IMR-90 (cell line): ENCODE measurements around the gene SLC4A5. TPM values are rescaled to one million over a fixed set of nuclear protein-coding genes. Genes with fewer than 3 reads are reported as not detected.
"Not testable (repeated sequence)": the region's sequence is repeated elsewhere in the genome, so short reads cannot be mapped to it uniquely, and the experiment has no call there.

ENCODE experiments used
- ATAC-seq: fragments of 200-7000 bp; cut with Tn5 transposase; 2 replicates; pipeline ENCODE4 v1.9.1; 2020; ENCODE audit warnings: low read depth, mild to moderate bottlenecking, moderate library complexity
- BruUV-seq: library from RNA; stranded (reverse); fragments of 400-500 nt; replicated peaks from 2 replicates; lab custom pipeline; 2021; lab: Mats Ljungman, UMichigan
- CTCF ChIA-PET: fragments of 300-600 bp; formaldehyde crosslinking; extraction: SDS; loops from one replicate; lab custom pipeline; 2021; ENCODE audit warnings: antibody characterized with exemption; lab: Yijun Ruan, JAX
- POLR2A ChIA-PET: fragments of 300-600 bp; sonication (Branson Sonifier 250); formaldehyde crosslinking; loops from one replicate; lab custom pipeline; 2022; ENCODE audit warnings: antibody characterized with exemption; ENCODE audit not compliant: unreplicated experiment; lab: Charles Lee
- DNase-seq: peaks from one replicate; pipeline ENCODE4 v3.0.0; 2013
- H2AFZ ChIP-seq: replicated peaks from 2 replicates; pipeline ENCODE3; 2013; ENCODE audit warnings: low read length, mild to moderate bottlenecking; ENCODE audit not compliant: poor library complexity
- H2AK5ac ChIP-seq: 2 replicates; pipeline ENCODE4 v1.6.1; 2013; ENCODE audit warnings: low read depth, low read length, inconsistent platforms
- H2AK9ac ChIP-seq: replicated peaks from 2 replicates; pipeline ENCODE3; 2013; ENCODE audit warnings: mild to moderate bottlenecking, low read depth, low read length, moderate library complexity; ENCODE audit not compliant: poor library complexity
- H2BK120ac ChIP-seq: 2 replicates; pipeline ENCODE4 v1.6.1; 2013; ENCODE audit warnings: low read depth, low read length, inconsistent platforms
- H2BK15ac ChIP-seq: 3 replicates; pipeline ENCODE4 v1.6.1; 2013; ENCODE audit warnings: low read depth, low read length, inconsistent platforms
- H2BK20ac ChIP-seq: 2 replicates; pipeline ENCODE4 v1.6.1; 2013; ENCODE audit warnings: low read depth, mild to moderate bottlenecking, inconsistent platforms, low read length, moderate library complexity
- H2BK5ac ChIP-seq: 2 replicates; pipeline ENCODE4 v1.6.1; 2013; ENCODE audit warnings: mild to moderate bottlenecking, low read depth, low read length, inconsistent platforms; ENCODE audit not compliant: poor library complexity, severe bottlenecking
- H3K14ac ChIP-seq: replicated peaks from 2 replicates; pipeline ENCODE4 v1.6.1; 2013; ENCODE audit warnings: low read depth, low read length, inconsistent platforms
- H3K18ac ChIP-seq: 2 replicates; pipeline ENCODE4 v1.6.1; 2013; ENCODE audit warnings: low read depth, low read length, control low read depth
- H3K23ac ChIP-seq: 2 replicates; pipeline ENCODE4 v1.6.1; 2013; ENCODE audit warnings: low read depth, low read length, inconsistent platforms
- H3K27ac ChIP-seq: 2 replicates; pipeline ENCODE4 v1.5.1; 2013; ENCODE audit warnings: mild to moderate bottlenecking, control low read depth, low read length; ENCODE audit not compliant: insufficient read depth
- H3K27me3 ChIP-seq: 2 replicates; pipeline ENCODE4 v1.6.1; 2013; ENCODE audit warnings: low read length; ENCODE audit not compliant: control insufficient read depth, insufficient read depth
- H3K36me3 ChIP-seq: 2 replicates; pipeline ENCODE4 v1.6.1; 2013; ENCODE audit warnings: low read length, mixed read lengths; ENCODE audit not compliant: control insufficient read depth, insufficient read depth
- H3K4ac ChIP-seq: 2 replicates; pipeline ENCODE4 v1.6.1; 2013; ENCODE audit warnings: low read depth, low read length, inconsistent platforms
- H3K4me1 ChIP-seq: 2 replicates; pipeline ENCODE4 v1.6.1; 2013; ENCODE audit warnings: low read length, mixed read lengths; ENCODE audit not compliant: control insufficient read depth, insufficient read depth
- H3K4me2 ChIP-seq: 2 replicates; pipeline ENCODE4 v1.6.1; 2013; ENCODE audit warnings: low read depth, mild to moderate bottlenecking, control low read depth, low read length, moderate library complexity
- H3K4me3 ChIP-seq: 2 replicates; pipeline ENCODE4 v1.5.1; 2013; ENCODE audit warnings: low read depth, mild to moderate bottlenecking, control low read depth, low read length, moderate library complexity; ENCODE audit not compliant: insufficient read depth
- H3K56ac ChIP-seq: 2 replicates; pipeline ENCODE4 v1.6.1; 2013; ENCODE audit warnings: low read length, inconsistent platforms; ENCODE audit not compliant: insufficient read depth; ENCODE audit errors: extremely low read depth
- H3K79me1 ChIP-seq, 2 experiments: 2 replicates each; pipeline ENCODE4 v1.6.1; 2013; ENCODE audit warnings: low read length in 2 of 2, inconsistent platforms in 1 of 2, low read depth in 1 of 2
- H3K9ac ChIP-seq: 2 replicates; pipeline ENCODE4 v1.6.1; 2013; ENCODE audit warnings: low read depth, low read length, control low read depth
- H3K9me1 ChIP-seq: 2 replicates; pipeline ENCODE4 v1.6.1; 2013; ENCODE audit warnings: low read length, inconsistent platforms; ENCODE audit not compliant: insufficient read depth
- H3K9me3 ChIP-seq: 2 replicates; pipeline ENCODE4 v1.6.1; 2013; ENCODE audit warnings: low read length; ENCODE audit not compliant: control insufficient read depth, insufficient read depth
- H4K20me1 ChIP-seq: 2 replicates; pipeline ENCODE4 v1.6.1; 2013; ENCODE audit warnings: low read length, inconsistent platforms; ENCODE audit not compliant: insufficient read depth
- H4K5ac ChIP-seq: 2 replicates; pipeline ENCODE4 v1.6.1; 2013; ENCODE audit warnings: mild to moderate bottlenecking, low read depth, low read length, control low read depth
- H4K8ac ChIP-seq, 2 experiments: 2 replicates each; pipeline ENCODE4 v1.6.1; 2013; ENCODE audit warnings: low read depth in 2 of 2, low read length in 2 of 2, control low read depth in 1 of 2, inconsistent platforms in 1 of 2
- H4K91ac ChIP-seq: 2 replicates; pipeline ENCODE4 v1.6.1; 2013; ENCODE audit warnings: low read depth, low read length, inconsistent platforms; ENCODE audit not compliant: insufficient read depth
- BHLHE40 ChIP-seq: fragments of 150-350 bp; IDR thresholded peaks from 2 replicates; pipeline ENCODE4 v1.6.1; 2016; ENCODE audit warnings: mild to moderate bottlenecking, low read depth, low read length
- ELK1 ChIP-seq: fragments of 150-350 bp; IDR thresholded peaks from 2 replicates; pipeline ENCODE4 v1.6.1; 2016; ENCODE audit warnings: low read depth, mild to moderate bottlenecking, low read length, moderate library complexity, borderline replicate concordance
- RAD21 ChIP-seq: IDR thresholded peaks from 2 replicates; pipeline ENCODE4 v1.6.1; 2012; ENCODE audit warnings: low read length, improper control_type of control experiment
- WGBS, 2 experiments: methylation state at CpG; one replicate each; pipeline versions ENCODE4 v1.1.5 to v1.1.7; 2013; ENCODE audit warnings: missing lambda C conversion rate in 2 of 2; ENCODE audit not compliant: insufficient read length in 1 of 2; ENCODE audit errors: extremely low coverage in 2 of 2; 5-methylcytosine and 5-hydroxymethylcytosine counted together
- dilution Hi-C: fragments of 300-500 bp; cut with HindIII; formaldehyde crosslinking; loops from one replicate; pipeline ENCODE4 v1.14.3; 2018; ENCODE audit warnings: low sequenced_read_pairs; ENCODE audit not compliant: unreplicated experiment
- in situ Hi-C: fragments of 300-500 bp; cut with MboI; formaldehyde crosslinking; loops from 3 replicates; pipeline ENCODE4 v1.14.3; 2019; ENCODE audit warnings: low sequenced_read_pairs, inconsistent platforms, mixed read lengths
- intact Hi-C: fragments of 100-400 bp; cut with micrococcal nuclease; formaldehyde crosslinking; loops from 2 replicates; pipeline ENCODE4 v1.10.0; 2022
- polyA plus RNA-seq, 3 experiments: library from polyadenylated mRNA; depleted of rRNA; stranded (reverse); fragments of >200 nt; gene quantifications; 2 replicates each; pipeline ENCODE4 v1.2.3, GENCODE V29; 2012; ENCODE audit warnings: low replicate concordance in 1 of 3
- total RNA-seq: library from RNA; depleted of rRNA; stranded (reverse); fragments of >200 nt; gene quantifications from 2 replicates; pipeline ENCODE4 v1.2.3, GENCODE V29; 2012

SLC4A5 gene
- total and polyA plus RNA-seq, 2 of the 4 experiments (the other 2 are of a cell fraction), result 0.18 to 0.22 TPM

GRCh38 chr2:74345272-74345943 lies 2.2 kb upstream of the SLC4A5 start:
- no peaks in the 10 kb centered on the region for H4K20me1 ChIP-seq
- dilution Hi-C loops, result no loop called here
- no peak overlapping the region for H2BK15ac ChIP-seq
- no peak overlapping the region for H3K4me3 ChIP-seq
- H4K5ac ChIP-seq, result no peak overlapping the region
- H2AFZ ChIP-seq, result no peak overlapping the region
- H4K8ac ChIP-seq, result no peak overlapping the region
- peaks cover 35% of the 10 kb centered on the region for H3K27me3 ChIP-seq
- H3K9ac ChIP-seq, result no peak overlapping the region
- H3K27ac ChIP-seq, result no peak overlapping the region
- H3K56ac ChIP-seq, result no peak overlapping the region
- no peak overlapping the region for H3K4ac ChIP-seq
- POLR2A ChIA-PET, result no interaction called here
- H3K36me3 ChIP-seq, result no peaks in the 10 kb centered on the region
- no peaks in the 10 kb centered on the region for H3K9me3 ChIP-seq
- in situ Hi-C loops, result loop anchor here (25.0 kb wide), 1 partner anchor 533 kb away; no protein-coding TSS in a partner anchor
- intact Hi-C loops, result no loop called here
- no peak overlapping the region for H2BK120ac ChIP-seq
- H3K79me1 ChIP-seq, result no peaks in the 10 kb centered on the region
- H3K4me2 ChIP-seq, result no peak overlapping the region
- H3K23ac ChIP-seq, result no peak overlapping the region
- DNase-seq, result no peak
- WGBS, 2 experiments, result no CpG with 5 or more reads among the region's 8 CpGs
- no peaks in the 10 kb centered on the region for H3K4me1 ChIP-seq
- H3K14ac ChIP-seq, result no peak overlapping the region
- no peak overlapping the region for H3K18ac ChIP-seq
- ATAC-seq, result no peak
- no peak overlapping the region for H2AK5ac ChIP-seq
- H2BK5ac ChIP-seq, result no peak overlapping the region
- CTCF ChIA-PET, result interaction anchor here (1.7 kb wide), 1 partner anchor 11 kb away, joined by 7 read pairs; no protein-coding TSS in a partner anchor
- TF ChIP-seq BHLHE40 (no peak), RAD21 (no peak), ELK1 (no peak)
- H4K91ac ChIP-seq, result no peak overlapping the region
- no TSS peak for BruUV-seq
- no peaks in the 10 kb centered on the region for H3K9me1 ChIP-seq
- H2BK20ac ChIP-seq, result no peak overlapping the region
- H2AK9ac ChIP-seq, result no peak overlapping the region

GRCh38 chr2:74336227-74336626 lies 7.0 kb downstream of the SLC4A5 start:
- H3K56ac ChIP-seq, BruUV-seq, H3K27ac ChIP-seq, dilution Hi-C loops, H2AK5ac ChIP-seq, H2AFZ ChIP-seq, H3K4ac ChIP-seq, POLR2A ChIA-PET, H3K9ac ChIP-seq, H3K4me2 ChIP-seq, H3K23ac ChIP-seq, H3K79me1 ChIP-seq, H4K91ac ChIP-seq, H3K18ac ChIP-seq, intact Hi-C loops, H3K14ac ChIP-seq, H3K4me1 ChIP-seq, H4K5ac ChIP-seq, H3K9me3 ChIP-seq, H2BK15ac ChIP-seq, H4K8ac ChIP-seq, H3K36me3 ChIP-seq, H3K4me3 ChIP-seq, H3K9me1 ChIP-seq, H2BK5ac ChIP-seq, ATAC-seq, H2AK9ac ChIP-seq, H4K20me1 ChIP-seq, H2BK20ac ChIP-seq, DNase-seq, H2BK120ac ChIP-seq: not testable (repeated sequence)
- in situ Hi-C loops, result loop anchor here (5.0 to 25.0 kb wide), 2 partner anchors 84 to 524 kb away; no protein-coding TSS in a partner anchor
- WGBS, 2 experiments, result no CpG with 5 or more reads among the region's 2 CpGs
- peaks cover 15% of the 10 kb centered on the region for H3K27me3 ChIP-seq
- CTCF ChIA-PET, result interaction anchor here (1.8 to 3.4 kb wide), 2 partner anchors 11 to 96 kb away, joined by 5 to 34 read pairs; no protein-coding TSS in a partner anchor
